Activated naive CD4-positive, alpha-beta T cell treated with anti-CD3 and anti-CD28 coated beads, Interleukin-2, amount 10 ng/mL, durations not matched to agents 5 hours and 36 hours (primary cell): ENCODE measurements around the gene TRIML2. TPM values are rescaled to one million over a fixed set of nuclear protein-coding genes. Genes with fewer than 3 reads are reported as not detected.

Experiments
- total RNA-seq, 2 experiments: library from RNA; stranded (reverse); gene quantifications; one replicate each; pipeline ENCODE4 v1.2.3, GENCODE V29; 2021

Gene TRIML2
- not detected for total RNA-seq

GRCh38 chr4:188109157-188109755 lies at the start of gene TRIML2:
TRIML2 (minus strand) TSS chr4:188109603; CDS start chr4:188105368, 4,235 bp downstream.

GRCh38 chr4:188139141-188139540 lies 29.7 kb upstream of the TRIML2 start, which contains the start of gene TRIML1:
TRIML1 (plus strand) TSS chr4:188139441; CDS start chr4:188139559, 118 bp downstream.

Other genes with a start within 250 kb of the TRIML2 start
- not detected for gene ZFP42, start 113.8 kb downstream of the TRIML2 start, total RNA-seq
- gene TRIML1, start 29.8 kb upstream of the TRIML2 start, total RNA-seq, result not detected